ENCODE measurements around the gene OLFML3.
"Not testable (repeated sequence)": the region's sequence is repeated elsewhere in the genome, so short reads cannot be mapped to it uniquely, and the experiment has no call there.

DNA sequence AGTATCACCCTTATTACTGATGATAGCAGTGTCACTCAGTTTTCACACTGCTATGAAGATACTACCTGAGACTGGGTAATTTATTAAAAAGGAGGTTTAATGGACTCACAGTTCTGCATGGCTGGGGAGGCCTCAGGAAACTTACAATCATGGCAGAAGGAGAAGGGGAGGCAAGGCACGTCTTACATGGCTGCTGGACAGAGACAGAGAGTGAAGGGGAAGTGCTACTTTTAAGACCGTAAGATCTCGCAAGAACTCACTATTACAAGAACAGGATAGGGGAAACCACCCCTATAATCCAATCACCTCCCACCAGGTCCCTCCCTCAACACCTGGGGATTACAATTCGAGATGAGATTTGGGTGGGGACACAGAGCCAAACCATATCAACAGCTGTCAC is 27.6 kb downstream of the OLFML3 start:
- TF ChIP-seq POLR2A (IDR thresholded peaks at IDR 0.05; ENCODE audit: low read length); GATA1 (IDR thresholded peaks at IDR 0.05; ENCODE audit: low read depth, low read length): not testable (repeated sequence)
